ENCODE results near the gene HJV.

Gene HJV

GRCh38 chr1:145992958-145993617 lies 28.4 kb downstream of the HJV start:
- DNase-seq = no peak

- DNase-seq = no peak
These were observed 29.0 kb downstream of the HJV start for GRCh38 chr1:145992502-145992936.

- no peak for DNase-seq
These were observed 29.7 kb downstream of the HJV start for GRCh38 chr1:145991735-145992412.

GRCh38 chr1:145990249-145990855 lies 31.2 kb downstream of the HJV start:
- DNase-seq = no peak

- DNase-seq = no peak
These were observed 32.8 kb downstream of the HJV start for GRCh38 chr1:145988773-145989172.

GRCh38 chr1:145987926-145988325 lies 33.6 kb downstream of the HJV start:
- DNase-seq = no peak

- no peak for DNase-seq
These were observed 35.0 kb downstream of the HJV start for GRCh38 chr1:145986551-145986950.

- no peak for DNase-seq
These were observed 35.8 kb downstream of the HJV start for GRCh38 chr1:145985502-145986439.

- no peak for DNase-seq
These were observed 36.4 kb downstream of the HJV start for GRCh38 chr1:145985129-145985501.

GRCh38 chr1:145983960-145984830 lies 37.3 kb downstream of the HJV start:
- no peak for DNase-seq

GRCh38 chr1:145983206-145983675 lies 38.3 kb downstream of the HJV start:
- no peak for DNase-seq

- no peak for DNase-seq
These were observed 39.4 kb downstream of the HJV start for GRCh38 chr1:145982010-145982723.

GRCh38 chr1:145980457-145980994 lies 41.0 kb downstream of the HJV start:
- DNase-seq = no peak

GRCh38 chr1:145979746-145980456 lies 41.6 kb downstream of the HJV start:
- peak; percentile 21 for DNase-seq

GRCh38 chr1:145978854-145979745 lies 42.4 kb downstream of the HJV start:
- peak; percentile 96 for DNase-seq

GRCh38 chr1:145978471-145978853 lies 43.1 kb downstream of the HJV start:
- no peak for DNase-seq

- DNase-seq = peak; percentile 84
These were observed 43.8 kb downstream of the HJV start for GRCh38 chr1:145977486-145978470.

- no peak for DNase-seq
These were observed 44.5 kb downstream of the HJV start for GRCh38 chr1:145977016-145977415.

All from NCI-H2227 treated with DMSO at 0.1 percent for 48 hours (cell line).